ENCODE results near the gene RAB35.
A peak's percentile ranks its signal among the peaks of the same experiment; 100 is the strongest.

The RAB35 gene

DNA sequence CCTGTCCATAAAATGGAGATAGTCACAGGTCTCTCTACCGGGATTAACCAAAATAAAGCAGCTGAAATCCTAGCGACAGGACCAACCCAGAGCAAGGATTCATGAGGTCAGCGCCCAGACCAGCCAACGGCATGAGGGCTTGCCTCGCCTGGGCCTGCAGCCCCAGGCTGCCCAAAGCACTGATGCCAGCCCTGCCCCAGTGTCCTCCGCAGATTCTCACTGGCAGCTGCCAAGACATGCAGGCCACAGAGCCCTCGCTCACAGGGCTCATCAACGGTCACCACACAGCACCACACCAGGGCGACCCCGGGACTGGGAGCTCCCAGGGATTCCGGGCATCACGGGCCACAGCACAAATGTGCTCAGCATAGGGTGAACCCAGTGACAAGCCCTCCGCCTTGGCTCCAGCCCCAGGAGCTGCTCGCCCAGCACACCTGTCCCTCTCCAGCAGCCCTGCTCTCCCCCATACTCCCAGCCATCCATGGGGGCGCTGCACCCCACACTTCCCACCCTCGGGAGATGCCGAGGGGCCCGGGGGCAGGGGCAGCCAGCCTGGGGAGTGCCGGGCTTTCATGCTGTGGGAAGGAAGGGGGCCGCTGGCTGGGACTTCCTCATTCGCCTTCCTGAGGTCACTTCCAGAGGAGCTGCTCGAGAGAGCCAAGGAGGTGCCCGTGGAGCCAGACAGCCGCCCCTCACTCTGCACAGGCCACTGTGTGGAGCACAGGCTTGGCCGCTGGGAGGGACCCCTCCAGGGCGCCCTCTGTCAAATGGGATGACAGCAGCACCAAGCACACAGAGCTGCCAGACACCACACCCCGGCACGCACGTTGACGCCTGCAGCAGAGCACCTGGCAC is 14.1 kb downstream of the RAB35 start:
- DNase-seq = no peak

GRCh38 chr12:120101617-120102016 is 14.9 kb downstream of the RAB35 start:
- no peak for DNase-seq

- no peak for DNase-seq
Measured at GRCh38 chr12:120101182-120101581, 15.4 kb downstream of the RAB35 start.

- no peak for DNase-seq
Measured at GRCh38 chr12:120100630-120101029, 15.9 kb downstream of the RAB35 start.

- no peak for DNase-seq
Measured at GRCh38 chr12:120099738-120100137, 16.8 kb downstream of the RAB35 start.

DNA sequence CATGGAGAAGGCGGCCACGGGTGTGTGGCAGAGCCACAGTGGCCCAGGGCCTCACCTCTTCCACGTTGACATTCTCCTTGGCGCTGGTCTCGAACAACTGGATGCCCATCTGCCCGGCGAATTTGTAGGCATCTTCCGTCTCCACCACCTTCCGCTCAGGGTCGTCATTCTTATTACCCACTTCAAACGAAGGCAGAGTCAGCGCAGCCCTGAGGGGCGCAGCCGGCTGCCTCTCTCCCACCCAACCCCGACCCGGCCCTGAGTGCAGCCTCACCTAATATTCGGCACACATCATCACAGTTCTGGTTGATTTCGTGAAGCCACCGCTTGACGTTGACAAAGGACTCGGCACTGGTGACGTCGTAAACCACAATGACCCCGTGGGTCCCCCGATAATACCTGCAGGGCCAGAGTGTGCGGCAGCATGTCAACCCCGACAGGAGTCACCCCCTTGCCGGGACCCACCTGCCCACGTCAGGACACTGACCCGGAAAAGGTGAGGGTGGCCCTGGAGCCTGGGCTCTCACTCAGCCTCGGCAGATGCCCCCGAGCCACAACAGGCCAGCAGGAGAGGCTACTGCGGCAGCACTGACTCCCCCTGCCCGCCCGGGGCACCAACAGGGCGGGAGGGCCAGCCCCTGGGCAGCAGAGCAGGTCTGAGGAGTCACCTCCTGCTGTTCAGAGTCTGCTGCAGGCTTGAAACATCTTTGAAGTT is 17.6 kb downstream of the RAB35 start:
- DNase-seq = no peak

GRCh38 chr12:120096671-120097202 is 19.8 kb downstream of the RAB35 start:
- no peak for DNase-seq

DNA sequence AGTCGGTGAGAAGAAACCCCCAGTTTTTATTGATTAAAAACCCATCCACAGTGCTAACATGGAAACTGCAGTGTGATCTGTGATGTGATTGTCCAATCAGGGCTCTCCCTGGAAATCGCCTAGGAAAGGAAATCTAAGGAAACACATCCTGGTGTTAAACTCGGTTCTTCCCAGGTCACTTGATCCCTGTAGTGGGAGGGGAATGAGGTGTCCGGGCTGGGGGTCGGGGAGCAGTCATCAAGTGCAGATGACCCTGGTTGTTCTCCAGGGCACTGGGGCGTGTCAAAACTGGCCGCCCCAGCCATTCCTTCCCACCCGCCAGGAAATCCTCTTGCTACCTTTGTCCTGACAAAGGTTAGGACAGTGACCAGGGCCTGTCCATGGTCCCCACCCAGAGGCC is 20.8 kb downstream of the RAB35 start:
- DNase-seq = no peak

DNA sequence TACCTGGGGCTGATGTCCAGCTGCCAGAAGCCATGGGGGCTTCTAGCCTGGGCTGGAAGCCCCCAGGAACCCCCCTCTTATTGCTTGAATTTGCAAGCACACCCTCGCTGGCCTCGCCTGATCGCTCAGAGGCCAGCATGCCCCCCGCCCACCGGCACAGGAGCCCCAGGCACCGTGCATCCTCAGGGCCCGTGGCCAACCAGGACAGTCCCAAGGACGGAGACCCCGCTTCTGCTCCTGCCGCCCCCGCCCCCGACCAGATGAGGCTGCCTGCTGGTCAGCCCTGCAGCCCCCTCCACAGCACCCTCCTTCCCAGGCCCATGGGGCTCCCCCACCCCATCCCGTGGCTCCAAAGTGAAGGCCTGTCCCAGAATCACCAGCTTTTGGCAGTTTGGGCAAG is 21.2 kb downstream of the RAB35 start:
- no peak for DNase-seq

DNA sequence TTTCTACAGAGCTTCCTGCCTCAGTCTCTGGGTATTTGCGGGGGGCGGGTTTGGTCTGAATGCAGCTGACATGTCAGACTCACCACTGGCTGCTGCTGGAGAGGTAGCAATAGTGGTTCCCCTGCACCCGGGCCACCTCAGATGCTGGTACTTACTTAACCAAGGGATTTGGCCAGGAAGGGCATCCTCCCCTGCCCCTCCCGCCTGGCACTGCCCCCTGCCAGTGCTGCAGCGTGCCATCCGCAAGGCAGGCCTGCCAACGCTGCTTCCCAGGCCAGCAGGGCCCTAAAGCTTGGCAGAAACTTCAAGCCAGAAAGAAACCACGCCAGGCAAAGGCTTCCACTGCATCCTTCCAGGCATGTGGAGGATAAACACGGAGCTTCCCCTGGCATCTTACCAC is 22.1 kb downstream of the RAB35 start:
- DNase-seq = no peak

DNA sequence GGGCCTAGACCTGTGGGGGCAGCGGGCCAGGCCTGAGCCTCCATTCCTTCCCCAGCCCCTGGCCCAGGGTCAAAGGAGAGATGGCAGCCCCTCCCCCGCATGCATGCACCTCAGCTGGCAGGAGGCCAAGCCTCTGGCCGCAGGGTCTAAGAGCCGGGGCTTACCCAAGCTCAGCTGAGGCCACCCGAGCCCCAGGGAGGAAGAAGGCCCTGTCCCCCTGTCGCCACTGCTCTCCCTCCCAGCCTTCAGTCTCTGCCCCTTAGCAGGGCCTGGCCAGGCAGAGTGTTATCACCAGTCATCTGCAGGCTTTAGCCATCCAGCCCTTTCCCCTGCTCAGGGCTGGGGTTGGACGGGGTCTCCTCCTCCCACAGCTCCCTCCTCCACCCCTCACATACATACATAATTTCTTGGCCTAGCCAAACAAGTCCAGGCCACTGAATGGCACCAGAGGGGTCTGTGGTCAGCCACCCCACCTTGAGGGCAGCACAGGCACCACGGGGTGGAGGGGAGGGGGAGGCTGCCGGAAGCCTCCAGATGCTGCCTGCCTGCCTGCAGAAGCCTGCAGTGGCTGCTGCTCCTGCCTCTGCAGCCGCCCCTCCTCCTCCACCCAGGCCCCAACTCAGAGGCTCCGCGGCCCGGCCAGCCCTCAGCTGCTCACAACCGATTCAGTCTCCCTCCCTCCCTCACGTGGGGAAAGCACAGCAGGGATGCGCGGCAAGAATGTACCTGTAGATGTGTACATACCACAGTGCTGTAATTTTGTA is 22.8 kb downstream of the RAB35 start:
- DNase-seq = no peak

DNA sequence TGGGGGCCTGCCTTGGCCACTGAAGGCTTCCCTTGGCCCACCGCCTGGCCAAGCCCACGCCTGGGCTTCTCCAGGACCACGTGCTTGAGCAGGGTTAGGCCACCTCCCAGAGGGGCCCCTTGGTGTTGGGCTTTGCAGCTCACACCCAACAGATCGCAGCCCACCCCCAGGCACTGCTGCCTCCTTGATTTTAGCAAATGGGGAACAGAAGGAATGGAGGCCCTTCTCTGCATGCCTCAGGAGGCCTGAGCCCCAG is 23.3 kb downstream of the RAB35 start:
- no peak for DNase-seq

DNA sequence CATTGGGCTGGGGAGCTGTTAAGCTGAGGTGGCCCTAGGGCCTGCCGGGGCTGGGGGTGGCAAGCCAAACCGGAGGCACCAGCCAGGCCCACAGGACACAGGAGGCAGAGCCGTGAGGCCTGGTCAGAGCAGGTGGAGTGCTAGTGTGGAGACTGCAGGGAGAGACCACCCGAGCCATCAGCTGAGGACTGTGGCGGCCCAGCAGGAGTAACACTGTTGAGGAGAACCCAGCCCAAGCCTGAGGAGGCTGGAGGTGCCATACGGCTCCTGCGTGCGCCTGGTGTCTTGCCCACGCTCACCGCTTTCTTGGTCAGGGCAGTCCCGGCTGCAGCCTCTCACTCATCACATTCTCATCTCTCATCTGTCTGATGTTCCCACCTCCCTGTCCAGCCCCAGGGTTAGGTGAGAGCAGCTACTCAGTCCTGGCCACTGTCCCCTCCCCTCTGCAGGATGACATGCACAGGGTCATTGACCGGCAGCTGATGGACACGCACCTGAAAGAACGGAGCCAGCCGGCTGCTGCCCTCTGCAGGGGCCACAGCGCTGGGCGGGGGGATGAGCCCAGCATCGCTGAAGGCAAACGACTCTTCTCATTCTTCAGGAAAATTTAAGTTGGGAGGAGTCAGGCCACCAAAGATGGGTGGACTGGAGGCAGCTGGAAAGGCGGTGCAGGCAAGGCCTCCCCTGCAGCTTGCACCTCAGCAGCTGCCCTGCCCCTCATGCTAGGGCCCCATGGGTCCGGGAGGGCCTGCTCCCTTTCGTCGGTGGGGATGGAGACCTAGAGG is 23.8 kb downstream of the RAB35 start:
- no peak for DNase-seq

GRCh38 chr12:120091371-120092090 is 25.0 kb downstream of the RAB35 start:
- no peak for DNase-seq

DNA sequence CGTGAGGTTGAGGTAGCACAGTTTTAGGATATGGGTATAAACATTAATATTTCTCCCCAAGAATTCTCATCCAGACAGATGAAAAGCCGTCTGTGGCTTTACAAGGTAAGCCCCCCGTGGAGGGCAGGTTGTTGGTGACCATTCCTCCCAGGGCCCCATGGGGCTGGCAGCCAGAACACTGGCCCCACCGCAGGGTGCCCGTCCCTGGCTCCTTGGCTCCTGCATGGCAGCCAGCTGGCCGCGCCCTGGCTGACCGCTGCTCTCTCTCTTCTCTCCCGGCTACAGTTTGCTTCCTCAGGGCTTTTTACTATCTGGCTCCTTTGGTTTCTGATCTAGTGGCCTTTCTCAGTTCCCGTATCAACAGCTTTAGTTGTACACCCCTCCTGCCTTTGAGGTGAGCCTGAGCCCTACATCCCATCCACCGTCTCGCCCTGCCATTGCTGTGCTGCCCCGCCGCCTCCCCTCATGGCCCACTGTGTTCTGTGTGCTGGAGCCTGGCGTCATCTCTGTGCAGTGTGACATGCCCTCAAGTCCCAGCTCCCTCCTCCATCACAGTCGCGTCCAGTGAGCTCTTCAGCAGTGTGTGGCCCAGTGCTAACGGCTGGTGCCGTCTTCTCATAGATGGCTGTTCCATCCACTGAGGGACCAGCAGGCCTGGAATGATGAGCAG is 25.8 kb downstream of the RAB35 start:
- no peak for DNase-seq

DNA sequence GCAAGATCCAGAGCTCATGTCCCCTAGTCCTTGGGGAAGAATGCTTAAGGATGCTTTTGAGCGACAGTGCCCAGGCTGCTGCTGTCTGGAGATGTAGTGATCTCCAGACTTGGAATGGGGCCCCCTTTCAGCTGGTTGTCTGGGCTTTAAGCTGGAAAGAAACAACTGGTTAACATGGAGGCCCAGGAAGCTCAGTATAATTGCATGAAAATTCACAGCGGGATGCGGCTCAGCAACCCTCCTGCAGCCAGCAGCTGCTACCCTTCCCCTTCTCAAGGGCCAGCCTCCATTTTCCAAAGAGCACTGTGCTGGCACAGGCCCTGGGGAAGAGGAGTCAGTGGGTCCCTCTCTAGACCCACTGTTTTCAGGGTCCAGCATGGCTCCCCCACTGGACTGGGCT is 26.3 kb downstream of the RAB35 start:
- DNase-seq = no peak

- no peak for DNase-seq
Measured at GRCh38 chr12:120089796-120090195, 26.8 kb downstream of the RAB35 start.

DNA sequence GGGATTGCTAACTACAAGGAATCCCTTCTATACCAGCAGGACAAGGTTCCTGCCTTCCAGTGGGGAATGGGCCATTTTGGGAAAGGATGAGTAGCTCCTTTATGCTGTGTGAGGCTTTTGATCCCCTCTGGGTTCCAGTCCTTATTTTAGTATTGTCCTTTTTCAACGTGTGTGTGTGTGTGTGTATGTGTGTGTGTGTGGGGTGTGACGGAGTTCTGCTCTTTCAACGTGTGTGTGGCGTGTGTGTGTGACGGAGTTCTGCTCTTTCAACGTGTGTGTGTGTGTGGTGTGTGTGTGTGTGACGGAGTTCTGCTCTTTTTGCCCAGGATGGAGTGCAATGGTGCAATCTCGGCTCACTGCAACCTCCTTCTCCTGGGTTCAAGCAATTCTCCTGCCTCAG is 27.4 kb downstream of the RAB35 start:
- no peak for DNase-seq

DNA sequence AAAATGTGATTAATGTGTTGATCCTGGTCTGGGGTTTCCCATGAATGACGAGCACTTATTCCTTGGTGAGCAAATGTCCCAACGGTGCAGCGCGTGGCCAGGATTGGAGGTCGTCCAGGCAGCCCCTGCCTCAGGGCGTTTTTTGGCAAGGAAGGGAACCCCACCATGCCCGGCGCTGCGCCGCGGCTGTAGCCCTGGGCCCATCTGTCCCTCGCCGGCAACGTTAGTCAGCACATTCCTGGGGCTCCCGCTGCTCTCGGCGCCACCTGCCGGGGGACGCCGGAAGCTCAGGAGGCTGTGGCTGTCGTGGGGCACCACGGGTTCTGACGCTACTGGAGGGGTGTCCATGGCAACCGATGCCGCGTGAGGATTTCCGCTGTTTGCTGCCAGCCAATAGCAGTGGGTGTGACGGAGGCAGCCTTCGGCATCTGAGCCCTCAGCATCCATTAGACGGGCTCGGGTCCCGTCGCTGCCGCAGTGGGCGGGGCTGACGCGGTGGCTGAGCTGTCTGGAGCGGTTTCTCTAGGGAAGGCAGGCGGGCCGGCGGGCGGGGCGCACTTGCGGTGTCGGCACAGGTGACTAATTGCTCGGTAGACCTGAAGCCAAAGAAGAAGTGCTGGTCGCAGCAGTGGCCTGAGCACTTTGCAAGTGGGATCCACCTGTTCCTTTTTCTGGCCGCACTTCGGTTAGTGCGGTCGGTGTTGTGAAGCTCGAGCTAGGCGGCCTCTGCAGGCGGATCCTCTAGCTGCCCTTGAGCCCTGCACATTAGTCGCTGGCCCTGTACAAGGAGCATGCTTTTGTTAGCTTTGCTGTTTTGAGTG is 29.5 kb downstream of the RAB35 start:
- peak; percentile 98 for DNase-seq

GRCh38 chr12:120085920-120086645 is 30.5 kb downstream of the RAB35 start:
- DNase-seq = no peak

All from NCI-H748 treated with DMSO at 0.1 percent for 48 hours (cell line).